Body of pancreas (tissue), 4 donors: ENCODE measurements around the gene PARP12. TPM values are rescaled to one million over a fixed set of nuclear protein-coding genes. Genes with fewer than 3 reads are reported as not detected.

Experiments
- ATAC-seq: fragments of 150-250 bp; one replicate; pipeline ENCODE4 v1.9.1; 2016
- DNase-seq, 4 donors: peaks; one replicate each; pipeline ENCODE4 v3.0.0-alpha.2; 2019
- H3K27ac ChIP-seq, 4 donors: fragments of 200-600 bp; sonication (generic); 1 replicate in 3 of 4; 2 replicates in 1 of 4; pipeline versions ENCODE4 v1.5.1 to v1.6.1; 2016 to 2019; ENCODE audit warnings: mild to moderate bottlenecking in 1 of 4, mixed read lengths in 1 of 4, moderate library complexity in 1 of 4
- H3K27me3 ChIP-seq, 2 donors: fragments of 200-600 bp; sonication (generic); one replicate each; pipeline ENCODE4 v1.6.0; 2016; ENCODE audit warnings: mild to moderate bottlenecking in 1 of 2
- H3K36me3 ChIP-seq, 2 donors: fragments of 200-600 bp; sonication (generic); replicated peaks in 1 of 2; 2 replicates each; pipeline ENCODE4 v1.5.1; 2016; ENCODE audit warnings: low read depth in 2 of 2; ENCODE audit not compliant: insufficient read depth in 1 of 2
- H3K4me1 ChIP-seq: fragments of 200-600 bp; sonication (generic); one replicate; pipeline ENCODE4 v1.6.0; 2016
- H3K4me3 ChIP-seq, 2 donors: fragments of 200-600 bp; sonication (generic); 1 replicate in 1 of 2; 2 replicates in 1 of 2; pipeline ENCODE4 v1.5.1; 2016 to 2019
- H3K9me3 ChIP-seq, 3 donors: fragments of 200-600 bp; sonication (generic); 1 replicate in 2 of 3; 2 replicates in 1 of 3; pipeline ENCODE4 v1.5.1; 2016
- POLR2A ChIP-seq, 3 donors: fragments of 450-650 bp; IDR thresholded peaks; one replicate each; pipeline ENCODE4 v1.6.1; 2016; ENCODE audit warnings: antibody characterized with exemption in 3 of 3, mild to moderate bottlenecking in 2 of 3
- WGBS, 2 donors: methylation state at CpG; one replicate each; pipeline ENCODE4 v1.1.5; 2017; 5-methylcytosine and 5-hydroxymethylcytosine counted together
- intact Hi-C: fragments of 100-400 bp; cut with DNase I; formaldehyde crosslinking; loops from one replicate; pipeline ENCODE4 v1.15.1; 2023
- total RNA-seq, 2 donors: library from RNA; depleted of rRNA; stranded (reverse); fragments of >200 nt; gene quantifications; one replicate each; pipeline ENCODE4 v1.1.0, GENCODE V29; 2016
- TF ChIP-seq, protein P1 (sequence below), 7 experiments: fragments of 450-650 bp in 4 of 7; fragments of 200-600 bp in 3 of 7; sonication (generic) in 3 of 7; IDR thresholded peaks; one replicate each; pipeline ENCODE4 v1.5.1; 2016 to 2019; ENCODE audit warnings: antibody characterized with exemption in 7 of 7

The PARP12 gene
- total RNA-seq, 2 donors from 2014 or later = 37.1 to 66.9 TPM

- no peak for TF ChIP-seq POLR2A (IDR thresholded peaks at IDR 0.05)
- TF ChIP-seq, protein P1, sequence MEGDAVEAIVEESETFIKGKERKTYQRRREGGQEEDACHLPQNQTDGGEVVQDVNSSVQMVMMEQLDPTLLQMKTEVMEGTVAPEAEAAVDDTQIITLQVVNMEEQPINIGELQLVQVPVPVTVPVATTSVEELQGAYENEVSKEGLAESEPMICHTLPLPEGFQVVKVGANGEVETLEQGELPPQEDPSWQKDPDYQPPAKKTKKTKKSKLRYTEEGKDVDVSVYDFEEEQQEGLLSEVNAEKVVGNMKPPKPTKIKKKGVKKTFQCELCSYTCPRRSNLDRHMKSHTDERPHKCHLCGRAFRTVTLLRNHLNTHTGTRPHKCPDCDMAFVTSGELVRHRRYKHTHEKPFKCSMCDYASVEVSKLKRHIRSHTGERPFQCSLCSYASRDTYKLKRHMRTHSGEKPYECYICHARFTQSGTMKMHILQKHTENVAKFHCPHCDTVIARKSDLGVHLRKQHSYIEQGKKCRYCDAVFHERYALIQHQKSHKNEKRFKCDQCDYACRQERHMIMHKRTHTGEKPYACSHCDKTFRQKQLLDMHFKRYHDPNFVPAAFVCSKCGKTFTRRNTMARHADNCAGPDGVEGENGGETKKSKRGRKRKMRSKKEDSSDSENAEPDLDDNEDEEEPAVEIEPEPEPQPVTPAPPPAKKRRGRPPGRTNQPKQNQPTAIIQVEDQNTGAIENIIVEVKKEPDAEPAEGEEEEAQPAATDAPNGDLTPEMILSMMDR (IDR thresholded peaks at IDR 0.05) = no peak
- Histone ChIP-seq H3K4me1 (no peaks in the 10 kb centered on the region), H3K36me3 (no peaks in the 10 kb centered on the region), H3K4me3 (no peak overlapping the region), H3K27ac (no peak overlapping the region), H3K9me3 (no peaks in the 10 kb centered on the region), H3K27me3 (no peaks in the 10 kb centered on the region)
- intact Hi-C loops = loop anchor here (10.0 kb wide), 1 partner anchor 370 kb away; no protein-coding TSS in a partner anchor
- peak; percentile 60 for ATAC-seq
- DNase-seq = peak; percentile 40 to 66 (median 55)
- 59 to 61% methylated on average over 18 to 19 of the region's 19 CpGs for WGBS, 2 donors
These were observed 67.5 kb downstream of the PARP12 start for GRCh38 chr7:139995017-139995915.

DNA sequence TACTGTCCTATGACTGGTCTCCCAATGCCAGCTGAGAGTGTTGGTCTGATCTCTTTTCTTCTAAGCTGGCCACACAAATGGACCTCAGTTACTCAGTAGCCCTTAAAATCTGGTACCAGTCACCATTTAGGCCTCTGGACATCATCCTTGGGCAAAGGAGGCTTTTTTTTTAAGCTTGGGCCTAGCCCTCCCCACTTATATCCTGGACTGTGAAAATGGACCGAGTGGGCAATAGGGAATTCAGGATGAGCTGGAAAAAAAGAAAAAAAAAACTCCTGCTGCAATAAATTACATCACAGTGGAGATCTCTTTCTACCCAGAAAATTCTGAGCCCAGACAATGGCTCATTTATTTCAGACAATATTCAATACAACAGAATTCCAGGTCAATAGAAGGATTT is 68.4 kb downstream of the PARP12 start:
- ATAC-seq = no peak
- Histone ChIP-seq H3K9me3 (no peaks in the 10 kb centered on the region), H3K36me3 (no peaks in the 10 kb centered on the region), H3K4me1 (no peaks in the 10 kb centered on the region), H3K27ac (no peak overlapping the region), H3K4me3 (no peak overlapping the region), H3K27me3 (no peaks in the 10 kb centered on the region)
- TF ChIP-seq, protein P1 (IDR thresholded peaks at IDR 0.05) = no peak
- no peak for TF ChIP-seq POLR2A (IDR thresholded peaks at IDR 0.05)
- no peak for DNase-seq
- WGBS, 2 donors = 82 to 85% methylated on average over 1 of the region's 1 CpG
- intact Hi-C loops = loop anchor here (10.0 kb wide), 1 partner anchor 370 kb away; no protein-coding TSS in a partner anchor

GRCh38 chr7:139993592-139993991 is 69.2 kb downstream of the PARP12 start:
- DNase-seq (no peak), ATAC-seq (no peak)
- Histone ChIP-seq H3K9me3 (no peaks in the 10 kb centered on the region), H3K27me3 (no peaks in the 10 kb centered on the region), H3K4me1 (no peaks in the 10 kb centered on the region), H3K4me3 (no peak overlapping the region), H3K36me3 (no peaks in the 10 kb centered on the region), H3K27ac (no peak overlapping the region)
- 95 to 96% methylated on average over 2 of the region's 2 CpGs for WGBS, 2 donors
- TF ChIP-seq POLR2A (IDR thresholded peaks at IDR 0.05) = no peak
- TF ChIP-seq, protein P1 (IDR thresholded peaks at IDR 0.05) = no peak
- intact Hi-C loops = loop anchor here (10.0 kb wide), 1 partner anchor 369 kb away; no protein-coding TSS in a partner anchor

DNA sequence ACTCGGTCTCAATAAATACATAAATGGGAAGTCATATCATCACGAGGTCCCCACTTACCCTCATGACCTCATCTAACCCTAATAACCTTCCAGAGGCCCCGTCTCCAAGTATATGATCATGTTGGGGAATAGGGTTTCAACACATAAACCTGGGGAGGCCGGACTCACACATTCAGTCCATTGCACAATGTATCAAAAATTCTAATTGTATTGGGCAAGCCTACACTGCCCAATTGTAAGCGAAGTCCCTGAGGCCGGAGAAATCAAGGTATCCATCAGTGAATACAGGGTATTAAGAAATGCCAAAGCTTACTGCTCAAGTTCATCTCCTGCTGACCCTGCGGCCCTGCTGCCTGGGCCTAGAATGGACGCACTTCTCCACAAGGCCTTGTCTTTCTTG is 69.6 kb downstream of the PARP12 start:
- Histone ChIP-seq H3K4me3 (no peak overlapping the region), H3K4me1 (no peaks in the 10 kb centered on the region), H3K36me3 (no peaks in the 10 kb centered on the region), H3K27me3 (no peaks in the 10 kb centered on the region), H3K9me3 (no peaks in the 10 kb centered on the region), H3K27ac (no peak overlapping the region)
- no peak for TF ChIP-seq POLR2A (IDR thresholded peaks at IDR 0.05)
- TF ChIP-seq, protein P1 (IDR thresholded peaks at IDR 0.05) = no peak
- DNase-seq = no peak
- WGBS, 2 donors = 87 to 88% methylated on average over 8 of the region's 8 CpGs
- intact Hi-C loops = loop anchor here (10.0 kb wide), 1 partner anchor 368 kb away; no protein-coding TSS in a partner anchor
- no peak for ATAC-seq
